Testis (tissue), 2 donors: Measurements from ENCODE around the gene SLC12A1.

ENCODE experiments used
- CTCF ChIP-seq, 3 experiments: fragments of 450-650 bp in 2 of 3; fragments of 200-600 bp in 1 of 3; sonication (generic) in 1 of 3; IDR thresholded peaks; one replicate each; pipeline ENCODE4 v1.5.1; 2016 to 2019; ENCODE audit warnings: antibody characterized with exemption in 3 of 3, mild to moderate bottlenecking in 2 of 3, moderate library complexity in 1 of 3
- POLR2A ChIP-seq: fragments of 450-650 bp; IDR thresholded peaks from one replicate; pipeline ENCODE4 v1.6.1; 2017; ENCODE audit warnings: antibody characterized with exemption, mild to moderate bottlenecking, moderate library complexity

- TF ChIP-seq POLR2A (no peak), CTCF (IDR thresholded peaks at IDR 0.05) (no peak)
Measured at GRCh38 chr15:48304398-48304797, 98.3 kb downstream of the SLC12A1 start.
